NCI-H1105 (cell line): ENCODE results near the gene ZNF394.
"Not testable (repeated sequence)": the region's sequence is repeated elsewhere in the genome, so short reads cannot be mapped to it uniquely, and the experiment has no call there.

Source experiments
- DNase-seq: peaks from one replicate; lab custom pipeline; 2025; lab: John Stamatoyannopoulos, UW

ZNF394 gene

DNA sequence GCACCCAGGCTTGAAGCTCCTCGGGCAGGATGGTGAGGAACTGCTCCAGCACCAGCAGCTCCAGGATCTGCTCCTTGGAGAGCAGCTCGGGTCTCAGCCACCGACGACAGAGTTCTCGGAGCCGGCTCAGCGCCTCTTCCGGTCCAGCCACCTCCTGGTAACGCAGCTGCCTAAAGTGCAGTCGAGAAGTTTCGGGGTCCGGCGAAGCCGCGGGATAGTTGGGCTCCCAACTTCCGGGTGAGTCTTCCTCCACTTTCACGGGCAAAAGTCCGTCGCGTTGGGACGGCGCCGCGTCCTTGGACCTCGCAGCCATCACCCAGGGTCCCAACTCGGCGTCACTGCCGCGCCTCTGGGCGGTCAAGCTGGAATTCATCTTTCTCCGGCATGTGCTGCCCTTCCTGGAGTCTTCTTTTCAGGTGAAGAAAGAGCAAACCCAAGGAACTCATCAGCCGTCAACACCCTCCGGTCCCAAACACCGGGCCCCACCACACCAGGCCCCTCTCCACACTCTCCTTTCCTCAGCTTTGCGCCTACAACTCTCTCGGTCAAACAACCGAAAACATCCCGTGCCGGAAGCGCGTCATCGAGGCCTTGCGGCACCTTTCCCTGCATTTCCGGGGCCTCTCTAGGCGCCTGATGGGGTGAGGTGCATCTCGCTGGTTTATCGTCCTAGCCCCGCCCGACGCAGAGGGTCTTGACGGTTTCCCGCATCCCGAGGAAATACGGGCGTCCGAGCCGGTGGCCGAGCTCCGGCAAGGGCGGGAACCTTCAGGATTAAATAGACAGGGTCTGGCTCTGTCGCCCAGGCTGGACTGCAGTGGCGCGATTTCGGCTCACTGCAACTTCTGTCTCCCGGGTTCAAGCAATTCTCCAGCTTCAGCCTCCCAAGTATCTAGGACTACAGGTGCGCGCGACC, at the start of gene ZNF394:
Gene ZNF394 (minus strand): TSS at position 561 of the 916 bp plus-strand sequence. CDS start 188 bp downstream, at position 373.
- DNase-seq: peak; percentile 88

GRCh38 chr7:99549545-99549944, 49.5 kb upstream of the ZNF394 start:
- not testable (repeated sequence) for DNase-seq

- DNase-seq: not testable (repeated sequence)
Measured at GRCh38 chr7:99545308-99545707, 45.2 kb upstream of the ZNF394 start.

GRCh38 chr7:99543916-99544315, 43.8 kb upstream of the ZNF394 start:
- DNase-seq: no peak

DNA sequence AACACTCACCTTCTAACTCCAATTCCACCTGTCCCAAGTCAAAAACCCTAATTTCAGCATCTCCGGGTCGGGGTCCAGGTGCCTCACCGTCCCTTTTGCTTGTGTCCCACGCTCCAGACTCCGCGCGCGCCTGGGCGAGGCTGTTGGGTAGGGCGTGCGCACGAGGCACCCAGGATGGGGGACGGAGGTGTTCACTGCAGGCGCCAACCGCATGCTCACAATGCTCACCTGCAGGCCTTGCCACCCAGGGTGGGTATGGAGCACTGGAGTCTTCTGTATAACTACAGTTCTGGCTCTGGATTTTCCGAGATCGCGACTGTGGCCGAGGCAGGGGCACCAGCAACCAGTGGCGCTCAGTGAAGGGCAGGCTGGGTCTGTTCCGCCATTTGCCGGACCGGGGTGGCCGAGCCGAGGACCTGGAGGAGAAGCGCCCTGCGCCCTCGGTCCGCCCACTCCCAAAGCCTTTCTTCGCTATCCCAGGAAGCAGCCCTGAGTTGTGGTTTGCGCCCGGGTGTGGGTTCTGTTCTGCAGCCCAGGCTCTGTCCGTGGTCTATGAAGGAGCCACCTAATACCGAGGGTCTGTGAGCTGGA, 43.1 kb upstream of the ZNF394 start:
- no peak for DNase-seq

- DNase-seq: no peak
Measured at GRCh38 chr7:99541212-99541611, 41.1 kb upstream of the ZNF394 start.

GRCh38 chr7:99540542-99540941, 40.5 kb upstream of the ZNF394 start:
- DNase-seq: no peak

DNA sequence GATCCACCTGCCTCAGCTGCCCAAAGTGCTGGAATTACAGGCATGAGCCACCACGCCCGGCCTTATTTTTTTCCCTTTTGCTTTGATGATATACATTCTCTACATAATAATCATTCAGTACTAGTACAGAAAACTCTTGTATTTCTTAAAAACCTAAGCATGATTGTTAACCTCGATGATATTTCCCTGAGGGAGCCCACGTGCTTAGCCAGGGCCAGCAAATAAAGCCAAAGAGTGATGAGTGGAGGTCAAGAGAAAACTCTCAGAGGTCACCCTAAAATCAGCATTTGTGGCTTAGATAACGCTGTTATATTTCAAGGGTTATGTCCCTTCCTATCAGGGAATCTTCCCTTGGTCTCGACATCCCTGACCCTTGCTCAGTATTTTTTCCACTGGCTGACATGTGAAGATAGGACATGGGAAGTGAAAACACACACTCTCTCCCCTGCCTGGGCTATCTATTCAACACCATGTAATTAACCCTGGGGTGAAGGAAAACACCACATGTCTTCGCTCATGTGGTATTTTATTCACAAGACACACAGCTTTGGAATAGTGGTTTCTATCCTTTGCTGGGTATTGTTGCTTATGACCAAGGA, 39.2 kb upstream of the ZNF394 start:
- DNase-seq: no peak

- no peak for DNase-seq
Measured at GRCh38 chr7:99535667-99536066, 35.6 kb upstream of the ZNF394 start.

DNA sequence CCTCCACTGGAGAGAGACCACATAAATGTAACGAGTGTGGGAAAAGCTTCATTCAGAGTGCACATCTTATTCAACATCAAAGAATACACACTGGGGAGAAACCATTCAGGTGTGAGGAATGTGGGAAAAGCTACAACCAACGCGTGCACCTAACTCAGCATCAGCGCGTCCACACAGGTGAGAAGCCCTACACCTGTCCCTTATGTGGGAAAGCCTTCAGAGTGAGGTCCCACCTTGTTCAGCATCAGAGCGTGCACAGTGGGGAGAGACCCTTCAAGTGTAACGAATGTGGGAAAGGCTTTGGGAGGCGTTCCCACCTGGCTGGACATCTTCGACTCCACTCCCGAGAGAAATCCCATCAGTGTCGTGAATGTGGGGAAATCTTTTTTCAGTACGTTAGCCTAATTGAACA, 31.3 kb upstream of the ZNF394 start:
- DNase-seq: no peak

DNA sequence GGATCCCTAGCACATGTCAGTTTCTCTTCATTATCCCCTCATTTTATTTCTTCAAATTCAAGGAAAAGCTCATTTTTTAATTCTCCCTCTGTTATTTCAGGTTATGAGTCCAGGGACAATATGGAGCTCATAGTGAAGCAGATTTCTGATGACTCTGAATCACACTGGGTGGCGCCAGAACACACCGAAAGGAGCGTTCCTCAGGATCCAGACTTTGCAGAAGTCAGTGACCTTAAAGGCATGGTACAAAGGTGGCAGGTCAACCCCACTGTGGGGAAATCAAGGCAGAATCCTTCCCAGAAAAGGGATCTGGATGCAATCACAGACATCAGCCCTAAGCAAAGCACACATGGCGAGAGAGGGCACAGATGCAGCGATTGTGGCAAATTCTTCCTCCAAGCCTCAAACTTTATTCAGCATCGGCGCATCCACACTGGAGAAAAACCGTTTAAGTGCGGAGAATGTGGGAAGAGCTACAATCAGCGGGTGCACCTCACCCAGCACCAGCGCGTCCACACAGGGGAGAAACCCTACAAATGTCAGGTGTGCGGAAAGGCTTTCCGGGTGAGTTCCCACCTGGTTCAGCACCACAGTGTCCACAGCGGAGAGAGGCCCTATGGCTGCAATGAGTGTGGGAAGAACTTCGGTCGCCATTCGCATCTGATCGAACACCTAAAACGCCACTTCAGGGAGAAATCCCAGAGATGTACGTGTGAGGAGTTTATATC, 25.8 kb upstream of the ZNF394 start:
- DNase-seq: no peak

- DNase-seq: no peak
Measured at GRCh38 chr7:99521399-99521798, 21.3 kb upstream of the ZNF394 start.

DNA sequence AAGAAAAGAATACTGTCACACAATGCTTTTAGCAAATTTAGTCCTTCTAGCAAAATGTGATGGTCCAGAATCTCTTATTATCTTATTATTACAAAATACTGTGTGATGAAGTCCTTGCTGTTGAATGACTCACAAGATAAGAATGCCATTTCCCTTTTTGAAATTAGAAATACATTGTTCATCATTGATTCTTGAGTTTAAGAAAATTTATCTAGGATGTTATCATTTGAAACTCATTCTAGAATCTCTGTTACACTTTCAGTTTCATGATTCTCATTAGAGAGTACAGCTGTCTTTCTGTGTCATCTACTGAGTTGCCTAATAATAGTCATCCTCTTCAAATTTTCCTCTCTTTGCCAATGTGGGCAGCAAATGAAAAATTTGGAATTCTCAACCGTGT, 14.0 kb upstream of the ZNF394 start:
- DNase-seq: no peak

- DNase-seq: no peak
Measured at GRCh38 chr7:99505324-99505662, 5.2 kb upstream of the ZNF394 start.

DNA sequence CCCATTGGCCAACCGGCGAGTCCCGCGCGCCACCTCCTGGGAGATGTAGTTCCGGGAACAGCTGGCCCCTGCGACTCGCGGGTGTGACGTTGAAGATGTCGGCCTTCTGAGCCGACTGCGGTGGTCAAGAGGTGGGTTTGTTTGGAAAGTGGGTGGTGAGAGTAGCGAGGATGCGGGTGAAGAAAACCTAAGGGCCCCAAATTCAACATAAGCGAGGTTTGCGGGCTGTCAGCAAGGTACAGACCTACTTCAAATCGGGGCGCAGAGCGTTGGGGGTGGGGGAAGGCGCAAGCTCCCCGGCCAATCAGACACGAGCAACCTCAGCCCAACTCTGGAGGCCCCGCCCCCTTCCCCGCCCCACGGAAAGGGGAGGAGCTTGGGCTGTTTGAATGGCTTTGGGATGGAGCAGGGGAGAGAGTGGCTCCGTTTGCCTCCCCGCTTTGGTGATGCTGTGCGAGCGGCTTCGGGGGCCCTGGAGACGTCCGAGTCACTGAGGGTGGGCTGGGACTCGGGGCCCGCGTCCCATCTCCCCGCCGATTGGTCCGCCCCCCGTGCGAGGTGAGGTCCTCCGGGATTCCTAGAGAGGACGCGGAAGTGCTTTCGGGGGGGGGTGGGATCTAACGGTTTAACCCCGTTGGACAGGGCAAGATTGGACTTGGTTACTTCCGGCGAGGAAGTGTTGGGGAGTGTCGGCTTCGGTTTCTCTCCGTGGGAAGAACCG, 4.7 kb upstream of the ZNF394 start, which contains the start of gene ZKSCAN5:
Gene ZKSCAN5 (plus strand): TSS at position 60 of the 721 bp plus-strand sequence. CDS start 1,383 bp downstream, outside the sequence.
- peak; percentile 89 for DNase-seq

DNA sequence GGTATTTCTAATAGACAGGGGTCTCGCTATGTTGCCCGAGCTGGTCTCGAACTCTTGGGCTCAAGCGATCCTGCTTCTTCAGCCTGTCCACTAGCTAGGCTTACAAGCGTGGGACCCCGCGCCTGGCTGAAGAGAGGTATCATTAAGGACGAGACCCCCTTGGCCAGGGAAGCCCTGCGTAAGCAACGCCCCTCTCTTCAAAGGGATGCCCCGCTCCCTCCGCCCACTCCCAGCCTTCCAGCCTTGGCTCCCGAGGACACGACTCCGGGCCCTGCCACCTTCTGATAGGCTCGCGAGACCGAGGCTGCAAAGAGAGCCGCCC, 4.2 kb upstream of the ZNF394 start:
- DNase-seq: peak; percentile 96

DNA sequence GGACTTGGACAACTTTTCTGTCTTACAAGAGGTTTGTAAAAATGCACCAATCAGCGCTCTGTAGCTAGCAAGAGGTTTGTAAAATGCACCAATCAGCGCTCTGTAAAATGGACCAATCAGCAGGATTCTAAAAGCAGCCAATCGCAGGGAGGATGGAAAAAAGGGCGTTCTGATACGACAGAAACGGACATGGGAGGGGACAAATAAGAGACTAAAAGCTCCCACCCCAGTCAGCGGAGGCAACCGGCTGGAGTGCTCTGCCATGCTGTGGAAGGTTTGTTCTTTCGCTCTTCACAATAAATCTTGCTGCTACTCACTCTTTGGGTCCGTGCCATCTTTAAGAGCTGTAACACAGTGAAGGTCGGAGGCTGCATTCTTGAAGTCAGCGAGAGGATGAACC, 1.2 kb upstream of the ZNF394 start:
- DNase-seq: not testable (repeated sequence)

DNA sequence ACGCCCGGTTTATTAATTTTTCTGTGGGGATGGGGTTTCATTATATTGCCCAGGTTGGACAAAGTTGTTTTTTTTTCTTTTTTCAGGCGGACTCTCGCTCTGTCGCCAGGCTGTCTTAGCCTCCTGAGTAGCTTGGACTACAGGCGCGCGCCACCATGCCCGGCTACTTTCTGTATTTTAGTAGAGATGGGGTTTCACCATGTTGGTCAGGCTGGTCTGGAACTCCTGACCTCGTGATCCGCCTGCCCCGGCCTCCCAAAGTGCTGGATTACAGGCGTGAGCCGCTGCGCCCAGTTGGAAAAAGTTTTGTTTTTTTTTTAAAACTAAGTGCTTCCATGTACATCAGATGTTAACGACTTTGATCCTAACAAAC, 542 bp upstream of the ZNF394 start:
- no peak for DNase-seq

DNA sequence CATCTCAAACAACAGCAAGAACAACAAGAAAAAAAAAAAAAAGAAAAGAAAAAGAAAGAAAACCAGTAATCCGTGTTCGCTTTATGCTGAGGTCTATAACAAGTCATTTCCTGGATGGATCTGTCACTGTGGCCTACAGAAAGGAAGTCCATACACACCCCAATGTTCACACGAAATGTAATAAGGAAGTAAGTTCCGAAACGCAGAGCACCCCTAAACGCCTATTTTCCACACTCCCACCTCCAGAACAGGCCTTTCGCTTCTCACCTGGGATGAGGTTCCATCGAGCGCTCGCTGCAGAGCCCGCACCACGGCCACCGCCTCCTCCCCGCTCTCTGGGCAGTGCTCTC, 735 bp downstream of the ZNF394 start:
- DNase-seq: no peak

DNA sequence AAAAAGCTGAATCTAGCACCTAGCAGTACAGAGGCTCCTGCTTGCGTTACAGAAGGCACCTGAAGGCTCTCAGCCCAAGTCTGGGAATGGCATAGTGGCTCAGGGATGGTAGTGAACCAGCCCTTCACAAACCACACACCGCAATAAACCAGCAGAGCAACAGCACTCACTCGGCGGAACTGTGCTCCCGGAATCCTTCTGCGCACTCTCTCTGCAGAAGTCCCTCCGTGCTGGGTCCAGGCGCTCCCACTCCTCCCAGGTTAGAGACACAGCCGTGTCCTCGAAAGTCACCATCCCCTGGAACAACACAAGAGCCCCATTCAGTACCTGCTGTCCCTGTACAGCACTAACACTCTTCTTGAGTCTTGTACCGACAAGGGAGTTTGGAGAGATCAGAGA, 1.5 kb downstream of the ZNF394 start:
- no peak for DNase-seq

- DNase-seq: no peak
Measured at GRCh38 chr7:99497766-99498545, 2.1 kb downstream of the ZNF394 start.
